Measurements from ENCODE around the gene ARHGAP10.

DNA sequence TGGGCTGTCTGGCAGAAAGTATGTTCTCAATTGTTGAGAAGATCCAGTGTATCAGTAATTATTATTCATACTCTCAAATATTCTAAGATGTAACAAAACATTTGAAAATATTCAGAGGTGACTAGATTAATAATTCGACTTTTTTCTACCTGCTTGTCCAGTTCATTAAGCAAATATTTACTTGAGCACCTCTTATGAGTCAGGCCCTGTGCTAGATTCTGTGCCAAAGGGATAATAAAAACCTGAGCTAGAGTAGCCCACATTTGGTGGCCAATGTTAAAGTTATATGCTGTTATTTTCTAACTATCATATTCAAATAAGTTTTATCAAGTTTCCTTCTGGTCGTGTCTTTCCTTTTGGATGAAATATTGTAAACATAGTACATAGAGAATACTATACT, 58.5 kb downstream of the ARHGAP10 start:
- no peak for TF ChIP-seq POLR2A (IDR thresholded peaks at IDR 0.05)
- TF ChIP-seq, protein P1, sequence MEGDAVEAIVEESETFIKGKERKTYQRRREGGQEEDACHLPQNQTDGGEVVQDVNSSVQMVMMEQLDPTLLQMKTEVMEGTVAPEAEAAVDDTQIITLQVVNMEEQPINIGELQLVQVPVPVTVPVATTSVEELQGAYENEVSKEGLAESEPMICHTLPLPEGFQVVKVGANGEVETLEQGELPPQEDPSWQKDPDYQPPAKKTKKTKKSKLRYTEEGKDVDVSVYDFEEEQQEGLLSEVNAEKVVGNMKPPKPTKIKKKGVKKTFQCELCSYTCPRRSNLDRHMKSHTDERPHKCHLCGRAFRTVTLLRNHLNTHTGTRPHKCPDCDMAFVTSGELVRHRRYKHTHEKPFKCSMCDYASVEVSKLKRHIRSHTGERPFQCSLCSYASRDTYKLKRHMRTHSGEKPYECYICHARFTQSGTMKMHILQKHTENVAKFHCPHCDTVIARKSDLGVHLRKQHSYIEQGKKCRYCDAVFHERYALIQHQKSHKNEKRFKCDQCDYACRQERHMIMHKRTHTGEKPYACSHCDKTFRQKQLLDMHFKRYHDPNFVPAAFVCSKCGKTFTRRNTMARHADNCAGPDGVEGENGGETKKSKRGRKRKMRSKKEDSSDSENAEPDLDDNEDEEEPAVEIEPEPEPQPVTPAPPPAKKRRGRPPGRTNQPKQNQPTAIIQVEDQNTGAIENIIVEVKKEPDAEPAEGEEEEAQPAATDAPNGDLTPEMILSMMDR (IDR thresholded peaks at IDR 0.05): no peak

All from prostate gland (tissue), 2 donors.